ENCODE data around the gene CHCHD3. TPM values are rescaled to one million over a fixed set of nuclear protein-coding genes. Genes with fewer than 3 reads are reported as not detected.

CHCHD3 gene
- total RNA-seq, 1 experiment from 2014 or later: 100 TPM

- TF ChIP-seq EZH2 (IDR thresholded peaks at IDR 0.05; ENCODE audit: low read depth): no peak
- TF ChIP-seq, protein P1, sequence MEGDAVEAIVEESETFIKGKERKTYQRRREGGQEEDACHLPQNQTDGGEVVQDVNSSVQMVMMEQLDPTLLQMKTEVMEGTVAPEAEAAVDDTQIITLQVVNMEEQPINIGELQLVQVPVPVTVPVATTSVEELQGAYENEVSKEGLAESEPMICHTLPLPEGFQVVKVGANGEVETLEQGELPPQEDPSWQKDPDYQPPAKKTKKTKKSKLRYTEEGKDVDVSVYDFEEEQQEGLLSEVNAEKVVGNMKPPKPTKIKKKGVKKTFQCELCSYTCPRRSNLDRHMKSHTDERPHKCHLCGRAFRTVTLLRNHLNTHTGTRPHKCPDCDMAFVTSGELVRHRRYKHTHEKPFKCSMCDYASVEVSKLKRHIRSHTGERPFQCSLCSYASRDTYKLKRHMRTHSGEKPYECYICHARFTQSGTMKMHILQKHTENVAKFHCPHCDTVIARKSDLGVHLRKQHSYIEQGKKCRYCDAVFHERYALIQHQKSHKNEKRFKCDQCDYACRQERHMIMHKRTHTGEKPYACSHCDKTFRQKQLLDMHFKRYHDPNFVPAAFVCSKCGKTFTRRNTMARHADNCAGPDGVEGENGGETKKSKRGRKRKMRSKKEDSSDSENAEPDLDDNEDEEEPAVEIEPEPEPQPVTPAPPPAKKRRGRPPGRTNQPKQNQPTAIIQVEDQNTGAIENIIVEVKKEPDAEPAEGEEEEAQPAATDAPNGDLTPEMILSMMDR (conservative IDR thresholded peaks at IDR 0.05): no peak
- Histone ChIP-seq H3K4me2 (no peak overlapping the region), H3K4me3 (no peak overlapping the region), H3K27me3 (ENCODE audit: insufficient read depth, low read depth) (peaks cover 90% of the 10 kb centered on the region), H4K20me1 (ENCODE audit: insufficient read depth) (no peaks in the 10 kb centered on the region), H3K79me2 (ENCODE audit: low read depth) (no peaks in the 10 kb centered on the region), H3K27ac (no peak overlapping the region), H2AFZ (no peak overlapping the region), H3K9me3 (ENCODE audit: insufficient read depth, low read depth) (no peaks in the 10 kb centered on the region), H3K36me3 (ENCODE audit: low read depth) (no peaks in the 10 kb centered on the region), H3K4me1 (replicated peaks; ENCODE audit: insufficient read depth) (no peaks in the 10 kb centered on the region), H3F3A (ENCODE audit: insufficient read depth, low read depth) (no peaks in the 10 kb centered on the region), H3K9me2 (ENCODE audit: insufficient read depth) (no peaks in the 10 kb centered on the region)
- CTCF ChIA-PET: no interaction called here
- DNase-seq: peak in 1 of 2 experiments; percentile 22
- intact Hi-C loops (cut with micrococcal nuclease; ENCODE audit: unreplicated experiment): no loop called here
- POLR2A ChIA-PET (ENCODE audit: unreplicated experiment): no interaction called here
- BruUV-seq (replicated peaks): no TSS peak
Observed at GRCh38 chr7:132738254-132738653, 343.6 kb downstream of the CHCHD3 start.

DNA sequence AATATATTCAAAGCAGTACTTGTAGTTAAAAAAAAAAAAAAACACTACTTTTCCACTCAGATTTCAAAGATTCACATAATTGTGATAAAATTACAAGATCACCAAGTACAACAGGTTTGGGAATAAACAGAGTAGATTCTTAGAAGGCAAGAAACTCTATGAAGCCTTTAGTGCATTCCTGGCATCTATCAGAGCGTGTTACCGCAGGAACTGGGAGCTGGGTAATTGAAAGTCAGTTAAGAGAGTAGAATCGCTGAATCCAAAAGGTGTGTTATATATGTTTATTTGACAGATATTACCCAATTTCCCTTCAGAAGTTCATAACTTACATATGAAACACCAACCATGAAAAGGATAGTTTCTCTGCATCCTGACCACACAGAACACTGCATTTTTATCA lies 346.4 kb downstream of the CHCHD3 start:
- no peaks in the 10 kb centered on the region for H3K36me3 ChIP-seq (ENCODE audit: low read depth)
- no peaks in the 10 kb centered on the region for H4K20me1 ChIP-seq (ENCODE audit: insufficient read depth)
- no peak for DNase-seq
- H3K27me3 ChIP-seq (ENCODE audit: insufficient read depth, low read depth): peaks cover 78% of the 10 kb centered on the region
- ChIA-PET CTCF (no interaction called here), POLR2A (ENCODE audit: unreplicated experiment) (no interaction called here)
- H3K4me3 ChIP-seq: no peak overlapping the region
- no peak overlapping the region for H3K27ac ChIP-seq
- no peak overlapping the region for H3K4me2 ChIP-seq
- H3K9me2 ChIP-seq (ENCODE audit: insufficient read depth): no peaks in the 10 kb centered on the region
- TF ChIP-seq, protein P1 (conservative IDR thresholded peaks at IDR 0.05): no peak
- TF ChIP-seq EZH2 (IDR thresholded peaks at IDR 0.05; ENCODE audit: low read depth): no peak
- no peaks in the 10 kb centered on the region for H3K4me1 ChIP-seq (replicated peaks; ENCODE audit: insufficient read depth)
- no peaks in the 10 kb centered on the region for H3F3A ChIP-seq (ENCODE audit: insufficient read depth, low read depth)
- no TSS peak for BruUV-seq (replicated peaks)
- intact Hi-C loops (cut with micrococcal nuclease; ENCODE audit: unreplicated experiment): no loop called here
- no peaks in the 10 kb centered on the region for H3K79me2 ChIP-seq (ENCODE audit: low read depth)
- no peak overlapping the region for H2AFZ ChIP-seq
- no peaks in the 10 kb centered on the region for H3K9me3 ChIP-seq (ENCODE audit: insufficient read depth, low read depth)

Other genes starting within 250 kb of the CHCHD3 start
- 88.5 and 101 TPM in 2 replicates for gene EXOC4, start 171.0 kb upstream of the CHCHD3 start, total RNA-seq (2021)

All from PC-9 (cell line).